KMS-11 (cell line): Measurements from ENCODE around the gene RAB11FIP5.

Experiments
- H2AFZ ChIP-seq: fragments of 200-600 bp; sonication (generic); 2 replicates; pipeline ENCODE4 v1.6.1; 2016; ENCODE audit warnings: antibody characterized with exemption, mixed run types, low read depth
- H3K27ac ChIP-seq: fragments of 200-600 bp; sonication (generic); 2 replicates; pipeline ENCODE4 v1.6.1; 2016; ENCODE audit warnings: mild to moderate bottlenecking, mixed run types
- H3K27me3 ChIP-seq: fragments of 200-600 bp; sonication (generic); 2 replicates; pipeline ENCODE4 v1.6.1; 2017; ENCODE audit warnings: mild to moderate bottlenecking, low read depth, mixed run types, moderate library complexity; ENCODE audit not compliant: insufficient read depth
- H3K36me3 ChIP-seq: fragments of 200-600 bp; sonication (generic); 2 replicates; pipeline ENCODE4 v1.6.1; 2017; ENCODE audit warnings: mild to moderate bottlenecking, mixed run types; ENCODE audit not compliant: insufficient read depth
- H3K4me1 ChIP-seq: fragments of 200-600 bp; sonication (generic); 2 replicates; pipeline ENCODE4 v1.6.1; 2016; ENCODE audit warnings: mild to moderate bottlenecking, low read depth, mixed run types; ENCODE audit not compliant: poor library complexity, severe bottlenecking
- H3K4me2 ChIP-seq: fragments of 200-600 bp; sonication (generic); 2 replicates; pipeline ENCODE4 v1.7.0; 2016; ENCODE audit warnings: mild to moderate bottlenecking, mixed run types
- H3K4me3 ChIP-seq: fragments of 200-600 bp; sonication (generic); IDR thresholded peaks from 2 replicates; pipeline ENCODE4 v1.6.1; 2017; ENCODE audit warnings: low read depth, low read length, mixed read lengths; ENCODE audit not compliant: insufficient read depth
- H3K79me2 ChIP-seq: fragments of 200-600 bp; sonication (generic); 2 replicates; pipeline ENCODE4 v1.6.1; 2016; ENCODE audit warnings: low read depth, mixed run types; ENCODE audit not compliant: insufficient read depth
- H3K9ac ChIP-seq: fragments of 200-600 bp; sonication (generic); 2 replicates; pipeline ENCODE4 v1.6.1; 2016; ENCODE audit warnings: mild to moderate bottlenecking, mixed run types
- H4K20me1 ChIP-seq: fragments of 200-600 bp; sonication (generic); 2 replicates; pipeline ENCODE4 v1.6.1; 2016; ENCODE audit warnings: mild to moderate bottlenecking, mixed run types; ENCODE audit not compliant: insufficient read depth
- CTCF ChIP-seq: fragments of 200-600 bp; sonication (generic); conservative IDR thresholded peaks from 2 replicates; pipeline ENCODE4 v1.6.1; 2017; ENCODE audit warnings: low read depth, mild to moderate bottlenecking, antibody characterized with exemption, low read length, moderate library complexity, mixed read lengths

The RAB11FIP5 gene

DNA sequence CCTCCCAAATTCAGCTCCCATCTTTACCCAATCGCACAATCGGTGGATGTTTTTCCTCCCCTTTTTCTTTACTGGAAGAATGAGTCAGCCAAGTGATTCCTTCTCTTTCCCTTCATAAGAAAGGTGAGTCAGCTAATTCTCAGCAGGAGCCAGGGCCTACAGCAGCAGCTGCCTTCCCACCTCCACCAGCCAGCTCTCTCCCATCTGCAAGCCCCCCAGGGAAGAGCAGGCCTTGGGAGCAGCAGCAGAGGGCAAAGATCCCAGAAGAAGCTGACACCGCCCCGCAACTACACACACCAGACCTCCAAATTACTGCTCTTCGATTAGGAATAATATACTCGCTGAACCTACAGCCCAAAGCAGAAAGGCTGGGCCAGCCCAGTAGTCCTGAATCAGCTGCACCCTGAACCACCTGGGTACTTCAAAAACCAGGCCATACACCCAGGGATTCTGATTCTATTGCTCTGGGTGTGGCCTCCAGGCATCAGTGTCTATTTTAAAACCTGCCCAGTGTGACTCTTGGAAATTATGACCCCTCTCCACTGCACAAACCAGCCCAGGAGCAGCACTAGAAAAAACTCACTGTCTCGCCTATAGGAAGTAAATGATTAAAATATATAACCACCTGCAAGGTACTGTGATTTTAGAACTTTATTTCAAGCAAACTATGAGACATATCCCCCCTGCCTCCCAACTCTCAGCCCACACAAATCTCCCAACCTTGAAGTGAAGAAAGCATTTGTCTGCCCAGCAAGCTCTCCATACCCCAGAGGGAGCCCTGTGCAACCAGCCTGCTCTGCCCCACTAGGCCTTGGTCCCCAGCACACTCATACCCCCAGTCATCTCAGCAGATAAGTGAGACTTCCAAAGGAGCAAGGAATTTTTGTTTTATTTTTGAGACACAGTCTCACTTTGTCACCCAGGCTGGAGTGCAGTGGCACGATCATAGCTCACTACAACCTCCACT lies 48.6 kb downstream of the RAB11FIP5 start:
- H3K9ac ChIP-seq = no peak overlapping the region
- no peak overlapping the region for H3K4me3 ChIP-seq
- no peak overlapping the region for H3K27ac ChIP-seq
- H3K4me1 ChIP-seq = no peaks in the 10 kb centered on the region
- no peak overlapping the region for H2AFZ ChIP-seq
- H3K36me3 ChIP-seq = no peaks in the 10 kb centered on the region
- H3K79me2 ChIP-seq = peaks cover 9% of the 10 kb centered on the region; the same call in 1 of the 2 replicates
- TF ChIP-seq CTCF = no peak
- H3K27me3 ChIP-seq = no peaks in the 10 kb centered on the region
- no peaks in the 10 kb centered on the region for H4K20me1 ChIP-seq
- H3K4me2 ChIP-seq = no peak overlapping the region

GRCh38 chr2:73063472-73063871 lies 49.3 kb downstream of the RAB11FIP5 start:
- Histone ChIP-seq H4K20me1 (no peaks in the 10 kb centered on the region), H3K36me3 (no peaks in the 10 kb centered on the region), H3K9ac (no peak overlapping the region), H3K27me3 (no peaks in the 10 kb centered on the region), H3K4me3 (no peak overlapping the region), H2AFZ (no peak overlapping the region), H3K4me1 (no peaks in the 10 kb centered on the region), H3K27ac (no peak overlapping the region), H3K79me2 (peaks cover 5% of the 10 kb centered on the region; the same call in 1 of the 2 replicates), H3K4me2 (no peak overlapping the region)
- no peak for TF ChIP-seq CTCF

GRCh38 chr2:73059106-73059505 lies 53.6 kb downstream of the RAB11FIP5 start:
- Histone ChIP-seq H3K4me1 (no peaks in the 10 kb centered on the region), H3K4me2 (no peak overlapping the region), H4K20me1 (no peaks in the 10 kb centered on the region), H2AFZ (no peak overlapping the region), H3K27ac (no peak overlapping the region), H3K9ac (no peak overlapping the region), H3K4me3 (no peak overlapping the region), H3K36me3 (no peaks in the 10 kb centered on the region), H3K79me2 (no peaks in the 10 kb centered on the region), H3K27me3 (no peaks in the 10 kb centered on the region)
- TF ChIP-seq CTCF = no peak

DNA sequence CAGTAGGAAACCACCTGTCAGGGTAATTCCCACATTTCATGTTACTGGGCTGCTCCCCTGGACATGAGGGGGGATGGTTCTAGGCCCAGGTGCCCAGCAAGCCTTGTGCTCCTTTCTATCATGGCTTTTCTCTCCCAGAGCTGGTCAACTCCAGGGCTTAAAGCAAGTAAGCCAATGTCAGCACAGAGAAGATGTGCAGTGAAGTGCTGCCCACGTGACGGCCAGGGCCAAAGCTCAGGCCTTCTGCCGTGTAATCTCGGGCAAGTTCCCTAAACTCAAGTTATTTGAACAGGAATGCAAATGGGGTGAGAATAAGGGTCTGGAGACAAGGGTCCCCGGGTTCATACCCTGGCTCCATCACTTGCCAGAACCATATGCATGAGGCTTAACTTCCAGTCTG lies 57.8 kb downstream of the RAB11FIP5 start:
- Histone ChIP-seq H3K36me3 (no peaks in the 10 kb centered on the region), H3K27ac (no peak overlapping the region), H3K4me3 (no peak overlapping the region), H3K4me2 (no peak overlapping the region), H2AFZ (no peak overlapping the region), H3K9ac (no peak overlapping the region), H3K4me1 (no peaks in the 10 kb centered on the region), H4K20me1 (no peaks in the 10 kb centered on the region), H3K79me2 (no peaks in the 10 kb centered on the region), H3K27me3 (no peaks in the 10 kb centered on the region)
- TF ChIP-seq CTCF = no peak
